BE2C (cell line): ENCODE measurements around the gene ZNF236.

Experiments
- DNase-seq: peaks from one replicate; pipeline ENCODE4 v3.0.0-alpha.2; 2020
- H3K27me3 ChIP-seq: fragments of 250-450 bp; sonication (Bioruptor Pico); 2 replicates; pipeline ENCODE4 v1.5.1; 2020; ENCODE audit warnings: mild to moderate bottlenecking
- H3K36me3 ChIP-seq: fragments of 250-450 bp; sonication (Bioruptor Pico); 2 replicates; pipeline ENCODE4 v1.5.1; 2020; ENCODE audit warnings: mild to moderate bottlenecking
- H3K4me1 ChIP-seq: fragments of 250-450 bp; sonication (Bioruptor Pico); 2 replicates; pipeline ENCODE4 v1.5.1; 2020
- H3K4me3 ChIP-seq: 2 replicates; pipeline ENCODE4 v1.5.1; 2011; ENCODE audit warnings: low read depth, low read length
- H3K9me3 ChIP-seq: fragments of 250-450 bp; sonication (Bioruptor Pico); 2 replicates; pipeline ENCODE4 v1.5.1; 2020
- TF ChIP-seq, protein P1 (sequence below): IDR thresholded peaks from 2 replicates; pipeline ENCODE4 v1.5.1; 2012; ENCODE audit warnings: mild to moderate bottlenecking, low read depth, low read length

ZNF236 gene

DNA sequence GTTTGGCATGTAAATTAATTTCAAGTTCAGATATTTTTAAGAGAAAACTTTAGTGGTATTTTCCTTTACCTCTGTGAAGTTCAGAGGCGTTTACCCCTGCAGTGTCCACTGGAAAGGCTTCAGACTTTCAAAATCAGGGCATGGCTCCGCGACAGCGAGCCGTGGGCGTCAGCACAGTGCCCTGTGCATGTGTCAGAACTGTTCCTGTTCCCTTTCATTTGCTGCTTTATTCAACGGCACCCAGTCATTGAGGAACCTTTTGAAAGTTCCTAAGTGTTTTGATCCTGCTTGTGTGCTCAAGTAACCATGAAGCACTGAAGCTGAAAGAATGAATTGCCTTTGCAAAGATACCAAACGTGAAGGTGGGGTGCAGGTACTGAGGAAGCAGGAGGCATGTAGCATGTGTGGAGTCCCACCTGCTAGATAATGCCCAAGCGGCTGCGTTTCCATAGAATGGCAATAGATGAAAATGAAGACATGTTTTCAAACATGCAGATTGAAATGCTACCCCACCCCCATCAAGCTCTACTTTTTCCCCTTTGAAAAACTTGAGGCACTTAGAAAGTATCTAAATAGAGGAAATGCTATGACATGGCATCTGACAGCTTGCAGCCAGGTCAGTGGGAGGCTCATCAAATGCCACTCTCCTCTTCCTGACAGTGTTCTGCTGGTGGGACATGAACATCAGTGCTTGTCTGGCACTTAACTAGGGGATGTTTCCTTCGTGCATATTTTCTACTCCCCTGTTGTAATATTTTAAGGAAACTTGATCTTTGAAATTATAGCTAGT, 148.6 kb downstream of the ZNF236 start:
- no peaks in the 10 kb centered on the region for H3K36me3 ChIP-seq
- no peaks in the 10 kb centered on the region for H3K4me1 ChIP-seq
- no peak for DNase-seq
- H3K27me3 ChIP-seq: no peaks in the 10 kb centered on the region
- no peaks in the 10 kb centered on the region for H3K9me3 ChIP-seq
- TF ChIP-seq, protein P1, sequence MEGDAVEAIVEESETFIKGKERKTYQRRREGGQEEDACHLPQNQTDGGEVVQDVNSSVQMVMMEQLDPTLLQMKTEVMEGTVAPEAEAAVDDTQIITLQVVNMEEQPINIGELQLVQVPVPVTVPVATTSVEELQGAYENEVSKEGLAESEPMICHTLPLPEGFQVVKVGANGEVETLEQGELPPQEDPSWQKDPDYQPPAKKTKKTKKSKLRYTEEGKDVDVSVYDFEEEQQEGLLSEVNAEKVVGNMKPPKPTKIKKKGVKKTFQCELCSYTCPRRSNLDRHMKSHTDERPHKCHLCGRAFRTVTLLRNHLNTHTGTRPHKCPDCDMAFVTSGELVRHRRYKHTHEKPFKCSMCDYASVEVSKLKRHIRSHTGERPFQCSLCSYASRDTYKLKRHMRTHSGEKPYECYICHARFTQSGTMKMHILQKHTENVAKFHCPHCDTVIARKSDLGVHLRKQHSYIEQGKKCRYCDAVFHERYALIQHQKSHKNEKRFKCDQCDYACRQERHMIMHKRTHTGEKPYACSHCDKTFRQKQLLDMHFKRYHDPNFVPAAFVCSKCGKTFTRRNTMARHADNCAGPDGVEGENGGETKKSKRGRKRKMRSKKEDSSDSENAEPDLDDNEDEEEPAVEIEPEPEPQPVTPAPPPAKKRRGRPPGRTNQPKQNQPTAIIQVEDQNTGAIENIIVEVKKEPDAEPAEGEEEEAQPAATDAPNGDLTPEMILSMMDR: no peak
- H3K4me3 ChIP-seq: no peak overlapping the region

DNA sequence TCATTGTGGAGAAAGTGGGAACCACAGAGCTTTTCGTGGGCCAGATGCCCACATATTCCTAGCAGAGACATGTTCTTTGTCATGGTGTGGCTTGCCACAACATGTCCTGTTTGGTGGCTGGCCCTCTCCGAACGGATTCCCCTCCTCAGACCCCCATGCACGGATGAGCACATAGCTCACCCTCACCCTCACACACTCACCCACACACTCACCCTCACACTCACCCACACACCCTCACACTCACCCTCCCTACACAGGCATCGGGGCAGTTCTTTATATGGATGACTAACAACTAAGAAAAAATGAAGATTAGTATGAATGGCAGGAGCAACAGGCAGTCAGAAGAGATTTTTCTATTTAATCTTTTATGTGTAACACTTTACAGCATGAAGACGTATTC, 149.9 kb downstream of the ZNF236 start:
- Histone ChIP-seq H3K27me3 (no peaks in the 10 kb centered on the region), H3K4me1 (no peaks in the 10 kb centered on the region), H3K9me3 (no peaks in the 10 kb centered on the region), H3K4me3 (no peak overlapping the region), H3K36me3 (no peaks in the 10 kb centered on the region)
- TF ChIP-seq, protein P1: no peak
- no peak for DNase-seq

DNA sequence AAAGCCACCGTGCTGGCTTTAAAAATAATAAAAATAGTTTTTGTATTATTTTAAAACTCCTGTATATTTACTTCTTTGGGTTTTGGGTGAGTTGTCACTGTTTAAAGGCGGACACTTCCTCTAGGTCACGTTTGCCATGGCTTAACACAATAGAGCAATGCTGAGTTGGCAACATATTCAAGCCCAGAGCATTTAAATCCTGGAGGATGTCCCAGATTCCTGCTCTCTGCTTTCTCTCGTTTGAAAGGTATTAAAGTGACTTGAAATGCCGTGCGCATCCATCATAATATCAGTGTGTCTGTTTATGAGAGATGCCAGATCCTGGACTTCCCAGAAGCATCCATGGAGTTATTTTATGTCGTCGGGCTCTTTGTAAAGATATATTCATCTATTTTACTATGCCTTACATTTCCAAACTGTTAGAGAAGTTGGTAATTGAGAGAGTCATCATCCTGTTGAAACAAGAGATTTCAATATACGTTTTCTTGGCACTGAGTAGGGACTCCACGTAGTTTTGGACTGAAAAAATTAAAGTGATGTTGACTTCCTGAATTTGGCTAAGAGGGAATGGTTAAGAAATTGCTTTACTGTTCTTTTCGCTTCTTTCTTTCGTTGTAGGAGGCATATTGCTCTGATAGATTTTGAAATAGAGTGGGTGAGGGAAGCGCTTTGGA, 150.6 kb downstream of the ZNF236 start:
- TF ChIP-seq, protein P1: no peak
- Histone ChIP-seq H3K9me3 (no peaks in the 10 kb centered on the region), H3K4me1 (no peaks in the 10 kb centered on the region), H3K27me3 (no peaks in the 10 kb centered on the region), H3K36me3 (no peaks in the 10 kb centered on the region), H3K4me3 (no peak overlapping the region)
- DNase-seq: no peak

DNA sequence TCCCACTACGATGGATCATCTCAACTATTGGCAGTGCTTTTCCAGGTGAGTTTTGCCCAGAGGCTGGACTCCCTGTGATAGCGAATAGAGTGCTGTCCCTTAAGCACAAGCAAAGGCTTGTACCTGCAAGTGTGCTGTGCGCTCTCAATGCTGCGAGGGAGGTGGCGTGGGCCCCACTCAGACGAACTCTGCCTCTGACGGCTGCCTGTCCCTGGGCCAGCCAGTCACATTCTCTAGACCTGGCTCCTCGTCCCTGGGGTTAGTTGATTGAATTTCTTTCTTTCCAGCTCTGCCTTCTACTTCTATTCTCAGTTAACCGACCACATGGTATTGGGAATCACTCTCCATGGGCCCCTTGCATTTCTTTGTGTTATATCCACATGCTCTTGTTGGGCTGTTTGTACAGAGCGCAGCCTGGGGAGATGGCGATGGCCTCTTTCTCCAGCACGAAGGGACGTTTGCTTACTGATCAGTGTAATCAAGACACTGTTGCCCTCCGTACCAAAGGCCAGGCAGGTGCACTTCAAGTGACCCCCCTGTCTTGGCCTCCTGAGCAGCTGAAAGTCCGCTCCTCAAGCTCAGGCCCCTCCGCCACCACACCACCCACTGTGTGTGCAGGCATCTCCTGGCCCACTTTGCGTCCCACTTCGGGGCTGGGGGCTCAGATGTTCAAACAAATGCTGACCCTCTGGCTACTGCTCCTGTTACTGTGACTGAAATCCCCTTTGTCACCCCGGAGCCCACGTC, 151.3 kb downstream of the ZNF236 start:
- no peak overlapping the region for H3K4me3 ChIP-seq
- H3K36me3 ChIP-seq: no peaks in the 10 kb centered on the region
- no peaks in the 10 kb centered on the region for H3K27me3 ChIP-seq
- TF ChIP-seq, protein P1: no peak
- no peaks in the 10 kb centered on the region for H3K9me3 ChIP-seq
- no peaks in the 10 kb centered on the region for H3K4me1 ChIP-seq
- DNase-seq: no peak

DNA sequence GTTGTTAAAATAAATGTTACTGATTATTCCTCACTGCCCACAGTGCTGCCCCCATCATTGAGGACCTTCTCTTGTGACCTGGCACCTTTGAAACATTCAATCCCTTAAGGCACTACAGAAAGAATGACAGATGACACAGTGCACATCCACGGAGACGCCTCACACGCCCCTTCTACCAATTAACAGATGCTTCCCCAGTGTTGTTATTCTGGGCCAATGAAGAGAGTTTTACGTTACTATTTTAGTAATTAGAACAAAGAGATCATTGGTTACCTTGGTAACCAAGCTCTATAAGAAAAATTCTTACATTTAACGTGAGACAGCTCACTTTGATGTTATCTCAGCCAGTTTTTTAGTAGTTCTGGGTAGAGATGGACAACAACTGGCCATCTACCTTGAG, 152.0 kb downstream of the ZNF236 start:
- no peak overlapping the region for H3K4me3 ChIP-seq
- DNase-seq: no peak
- no peaks in the 10 kb centered on the region for H3K36me3 ChIP-seq
- H3K9me3 ChIP-seq: no peaks in the 10 kb centered on the region
- TF ChIP-seq, protein P1: no peak
- no peaks in the 10 kb centered on the region for H3K27me3 ChIP-seq
- no peaks in the 10 kb centered on the region for H3K4me1 ChIP-seq
